Left forelimb (tissue), 1 donor: ENCODE measurements around the gene USP26.
"Not testable (repeated sequence)": the region's sequence is repeated elsewhere in the genome, so short reads cannot be mapped to it uniquely, and the experiment has no call there.

Source experiments
- DNase-seq: peaks from one replicate; pipeline ENCODE4 v3.0.0-alpha.2; 2018; ENCODE audit warnings: low spot score

The USP26 gene

GRCh38 chrX:133097031-133097430 lies at the start of gene USP26:
TSS of gene USP26 (minus strand) at chrX:133097109. CDS start at chrX:133028220, 68,889 bp downstream.
- no peak for DNase-seq

- DNase-seq: no peak
These were observed 37.4 kb upstream of the USP26 start for GRCh38 chrX:133134282-133134681.

GRCh38 chrX:133120406-133120805 lies 23.5 kb upstream of the USP26 start:
- no peak for DNase-seq

GRCh38 chrX:133094098-133094731 lies 2.7 kb downstream of the USP26 start:
- no peak for DNase-seq

GRCh38 chrX:133090236-133090809 lies 6.6 kb downstream of the USP26 start:
- DNase-seq: no peak

- no peak for DNase-seq
These were observed 7.5 kb downstream of the USP26 start for GRCh38 chrX:133089411-133089810.

GRCh38 chrX:133085785-133086184 lies 11.1 kb downstream of the USP26 start:
- no peak for DNase-seq

GRCh38 chrX:133085056-133085455 lies 11.9 kb downstream of the USP26 start:
- DNase-seq: not testable (repeated sequence)

GRCh38 chrX:133083899-133084298 lies 13.0 kb downstream of the USP26 start:
- no peak for DNase-seq

GRCh38 chrX:133081990-133082389 lies 14.9 kb downstream of the USP26 start:
- DNase-seq: no peak

GRCh38 chrX:133077856-133078255 lies 19.1 kb downstream of the USP26 start:
- DNase-seq: not testable (repeated sequence)

- DNase-seq: no peak
These were observed 24.3 kb downstream of the USP26 start for GRCh38 chrX:133072566-133072965.

GRCh38 chrX:133068461-133068860 lies 28.4 kb downstream of the USP26 start:
- DNase-seq: no peak

- DNase-seq: no peak
These were observed 40.6 kb downstream of the USP26 start for GRCh38 chrX:133056341-133056740.

GRCh38 chrX:133054761-133055405 lies 42.0 kb downstream of the USP26 start:
- DNase-seq: no peak

GRCh38 chrX:133053861-133054598 lies 42.9 kb downstream of the USP26 start:
- no peak for DNase-seq

- no peak for DNase-seq
These were observed 48.2 kb downstream of the USP26 start for GRCh38 chrX:133048751-133049150.

- no peak for DNase-seq
These were observed 50.3 kb downstream of the USP26 start for GRCh38 chrX:133046601-133047000.

- DNase-seq: no peak
These were observed 50.9 kb downstream of the USP26 start for GRCh38 chrX:133045986-133046385.

GRCh38 chrX:133044145-133044786 lies 52.6 kb downstream of the USP26 start:
- DNase-seq: not testable (repeated sequence)

- DNase-seq: no peak
These were observed 54.6 kb downstream of the USP26 start for GRCh38 chrX:133042260-133042659.

GRCh38 chrX:133033010-133033409 lies 63.9 kb downstream of the USP26 start:
- no peak for DNase-seq
